Fibroblast of mammary gland (primary cell): Measurements from ENCODE around the gene TIMM23.

Experiments
- DNase-seq: peaks from one replicate; pipeline ENCODE4 v3.0.0-alpha.2; 2010; ENCODE audit warnings: low read depth
- H3K4me3 ChIP-seq: 2 replicates; pipeline ENCODE4 v1.5.1; 2011; ENCODE audit warnings: low read depth, mild to moderate bottlenecking, low read length, moderate library complexity; ENCODE audit not compliant: control insufficient read depth
- TF ChIP-seq, protein P1 (sequence below): conservative IDR thresholded peaks from 2 replicates; pipeline ENCODE4 v1.5.1; 2011; ENCODE audit warnings: low read depth, low read length, inconsistent platforms; ENCODE audit not compliant: control insufficient read depth, insufficient read depth

Gene TIMM23

DNA sequence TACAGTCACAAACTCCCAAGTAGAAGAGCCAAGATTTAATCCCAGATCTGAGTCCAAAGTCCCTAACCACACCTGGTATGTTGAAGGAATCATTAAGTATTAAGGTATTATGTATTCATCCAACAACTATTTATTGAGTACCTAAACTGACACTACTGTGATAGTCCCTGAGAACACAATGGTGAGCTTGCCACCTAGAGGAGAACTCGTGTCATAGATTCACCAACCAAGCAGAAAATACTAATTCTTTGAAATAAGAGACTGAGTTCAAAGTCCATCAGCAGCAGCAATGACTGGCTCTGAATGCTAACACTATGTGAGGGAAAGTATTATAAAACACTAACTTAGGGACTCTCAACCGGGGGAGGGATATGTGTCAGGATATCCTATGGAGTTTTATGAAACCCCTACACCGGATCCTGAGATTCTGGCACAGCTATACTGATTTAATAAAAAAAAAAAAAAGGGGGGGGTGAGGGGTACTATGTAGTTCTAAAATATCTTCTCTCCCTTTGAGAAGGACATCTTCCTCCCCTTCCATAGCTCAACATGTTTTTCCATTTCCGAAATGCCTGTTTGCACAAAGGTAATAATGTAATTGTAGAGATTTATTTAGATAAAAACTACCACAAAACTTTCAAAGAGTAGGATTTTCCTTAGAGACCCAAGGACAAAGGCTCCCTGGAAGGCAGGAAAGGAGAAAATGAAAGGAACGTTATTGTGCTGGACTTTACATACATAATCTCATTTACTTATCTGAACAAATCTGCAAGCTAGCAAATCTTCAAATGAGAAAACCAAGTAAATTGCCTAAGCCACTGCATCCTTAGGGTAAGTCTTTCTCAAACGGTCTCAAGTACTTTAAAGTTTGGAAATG is 56.5 kb downstream of the TIMM23 start:
- peak overlapping the region; percentile 87 for H3K4me3 ChIP-seq
- DNase-seq = peak; percentile 80
- TF ChIP-seq, protein P1, sequence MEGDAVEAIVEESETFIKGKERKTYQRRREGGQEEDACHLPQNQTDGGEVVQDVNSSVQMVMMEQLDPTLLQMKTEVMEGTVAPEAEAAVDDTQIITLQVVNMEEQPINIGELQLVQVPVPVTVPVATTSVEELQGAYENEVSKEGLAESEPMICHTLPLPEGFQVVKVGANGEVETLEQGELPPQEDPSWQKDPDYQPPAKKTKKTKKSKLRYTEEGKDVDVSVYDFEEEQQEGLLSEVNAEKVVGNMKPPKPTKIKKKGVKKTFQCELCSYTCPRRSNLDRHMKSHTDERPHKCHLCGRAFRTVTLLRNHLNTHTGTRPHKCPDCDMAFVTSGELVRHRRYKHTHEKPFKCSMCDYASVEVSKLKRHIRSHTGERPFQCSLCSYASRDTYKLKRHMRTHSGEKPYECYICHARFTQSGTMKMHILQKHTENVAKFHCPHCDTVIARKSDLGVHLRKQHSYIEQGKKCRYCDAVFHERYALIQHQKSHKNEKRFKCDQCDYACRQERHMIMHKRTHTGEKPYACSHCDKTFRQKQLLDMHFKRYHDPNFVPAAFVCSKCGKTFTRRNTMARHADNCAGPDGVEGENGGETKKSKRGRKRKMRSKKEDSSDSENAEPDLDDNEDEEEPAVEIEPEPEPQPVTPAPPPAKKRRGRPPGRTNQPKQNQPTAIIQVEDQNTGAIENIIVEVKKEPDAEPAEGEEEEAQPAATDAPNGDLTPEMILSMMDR = peak; percentile 77

DNA sequence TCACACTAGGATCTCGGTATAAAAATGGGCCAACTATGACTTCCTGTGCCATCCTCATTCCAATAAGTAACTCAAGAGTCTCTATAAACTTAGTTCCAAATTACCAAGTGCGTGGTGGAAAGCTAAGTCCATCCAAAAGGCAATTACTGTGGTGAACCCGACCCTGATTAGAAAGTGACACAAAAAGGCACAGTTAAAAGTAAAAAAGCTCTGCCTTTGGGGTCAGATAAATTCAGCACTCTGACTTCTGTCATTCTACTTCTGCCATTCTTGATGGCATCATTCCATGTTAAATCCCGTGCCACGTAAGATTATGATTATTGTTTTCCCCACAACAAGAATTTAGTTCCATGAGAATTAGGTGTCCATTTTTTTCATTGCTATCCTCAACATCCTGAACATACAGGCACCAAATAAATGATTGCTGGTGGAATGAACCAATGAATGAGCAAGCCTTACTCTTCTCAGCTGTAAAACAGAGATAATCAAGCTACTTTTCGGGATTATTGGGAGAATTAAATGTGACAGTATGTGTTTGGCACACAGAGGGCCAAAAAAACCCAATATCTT is 57.3 kb downstream of the TIMM23 start:
- no peak for DNase-seq
- TF ChIP-seq, protein P1 = no peak
- H3K4me3 ChIP-seq = peak overlapping the region; percentile 87

GRCh38 chr10:46030091-46030937 is 58.0 kb downstream of the TIMM23 start, which contains the start of gene NCOA4:
TSS of gene NCOA4 (minus strand) at chr10:46030623. CDS start at chr10:46016680, 13,943 bp downstream.
- DNase-seq = peak; percentile 99
- peak within 1 kb of the TSS; percentile 87 for H3K4me3 ChIP-seq
- TF ChIP-seq, protein P1 = peak; percentile 70

- no peak overlapping the region for H3K4me3 ChIP-seq
- TF ChIP-seq, protein P1 = no peak
- DNase-seq = no peak
Observed at GRCh38 chr10:46031648-46032532, 59.6 kb downstream of the TIMM23 start.

DNA sequence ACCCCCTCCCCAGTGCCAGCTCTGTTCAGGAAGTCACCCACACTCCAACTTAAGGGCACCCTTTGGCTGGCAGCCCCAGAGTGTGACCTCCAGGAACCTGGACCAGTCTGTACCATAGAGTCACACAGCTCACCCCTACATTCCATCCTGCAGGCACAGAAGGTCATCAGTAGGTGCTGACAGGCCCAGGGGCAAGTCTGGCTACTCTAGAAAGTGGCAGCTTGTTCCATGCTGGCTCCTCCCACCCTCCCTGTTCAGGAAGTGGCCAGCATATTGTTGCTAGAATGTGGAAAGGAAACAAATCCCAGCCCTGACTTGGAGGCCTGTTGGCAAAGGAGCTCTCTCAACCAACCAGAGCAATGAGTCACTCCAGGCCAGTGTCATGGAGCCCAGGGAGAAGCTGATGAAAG is 61.3 kb downstream of the TIMM23 start:
- TF ChIP-seq, protein P1 = no peak
- DNase-seq = peak; percentile 83
- no peak overlapping the region for H3K4me3 ChIP-seq
